Stomach (tissue), 4 donors: ENCODE measurements around the gene CBX1.

Experiments used
- POLR2AphosphoS5 ChIP-seq, 3 donors: sonication (generic); formaldehyde crosslinking; IDR thresholded peaks; one replicate each; pipeline ENCODE4 v1.6.1; 2016; ENCODE audit warnings: antibody characterized with exemption in 3 of 3
- TF ChIP-seq, protein P1 (sequence below), 7 experiments: fragments of 450-650 bp in 4 of 7; fragments of 200-600 bp in 3 of 7; sonication (generic) in 3 of 7; IDR thresholded peaks; one replicate each; pipeline ENCODE4 v1.5.1; 2016 to 2019; ENCODE audit warnings: antibody characterized with exemption in 7 of 7, control low read depth in 2 of 7, mild to moderate bottlenecking in 1 of 7

DNA sequence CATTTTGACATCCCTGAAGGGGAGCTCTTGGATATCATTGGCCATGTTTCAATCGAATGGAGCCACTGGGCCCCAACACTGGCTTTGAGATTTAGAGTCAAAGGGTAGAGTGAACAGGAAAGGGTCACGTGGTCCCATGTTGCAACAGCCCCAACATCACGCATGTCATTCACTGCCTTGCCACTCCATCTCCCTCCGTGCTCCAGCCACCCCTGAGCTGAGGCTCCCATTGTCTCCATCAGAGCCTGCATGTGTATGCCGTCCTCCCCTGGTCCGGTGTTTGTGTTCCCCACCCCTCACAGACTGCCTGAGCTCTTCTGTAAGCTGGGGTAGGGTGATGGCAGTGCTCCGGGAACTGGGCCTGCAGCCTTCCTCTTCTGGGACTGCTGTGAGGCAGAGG lies 41.0 kb downstream of the CBX1 start:
- TF ChIP-seq, protein P1, sequence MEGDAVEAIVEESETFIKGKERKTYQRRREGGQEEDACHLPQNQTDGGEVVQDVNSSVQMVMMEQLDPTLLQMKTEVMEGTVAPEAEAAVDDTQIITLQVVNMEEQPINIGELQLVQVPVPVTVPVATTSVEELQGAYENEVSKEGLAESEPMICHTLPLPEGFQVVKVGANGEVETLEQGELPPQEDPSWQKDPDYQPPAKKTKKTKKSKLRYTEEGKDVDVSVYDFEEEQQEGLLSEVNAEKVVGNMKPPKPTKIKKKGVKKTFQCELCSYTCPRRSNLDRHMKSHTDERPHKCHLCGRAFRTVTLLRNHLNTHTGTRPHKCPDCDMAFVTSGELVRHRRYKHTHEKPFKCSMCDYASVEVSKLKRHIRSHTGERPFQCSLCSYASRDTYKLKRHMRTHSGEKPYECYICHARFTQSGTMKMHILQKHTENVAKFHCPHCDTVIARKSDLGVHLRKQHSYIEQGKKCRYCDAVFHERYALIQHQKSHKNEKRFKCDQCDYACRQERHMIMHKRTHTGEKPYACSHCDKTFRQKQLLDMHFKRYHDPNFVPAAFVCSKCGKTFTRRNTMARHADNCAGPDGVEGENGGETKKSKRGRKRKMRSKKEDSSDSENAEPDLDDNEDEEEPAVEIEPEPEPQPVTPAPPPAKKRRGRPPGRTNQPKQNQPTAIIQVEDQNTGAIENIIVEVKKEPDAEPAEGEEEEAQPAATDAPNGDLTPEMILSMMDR (IDR thresholded peaks at IDR 0.05) = no peak
- TF ChIP-seq POLR2AphosphoS5 (IDR thresholded peaks at IDR 0.05) = no peak
